ENCODE results near the gene FZD1. TPM values are rescaled to one million over a fixed set of nuclear protein-coding genes. Genes with fewer than 3 reads are reported as not detected.

FZD1 gene
- polyA plus RNA-seq, 3 donors: 3.6 to 10.1 (median 7.9) TPM

GRCh38 chr7:91233212-91233611 is 31.0 kb upstream of the FZD1 start:
- no peak overlapping the region for H2AFZ ChIP-seq (ENCODE audit: insufficient read depth, low read depth, low read length, poor library complexity, severe bottlenecking)
- H3K27me3 ChIP-seq (ENCODE audit: control insufficient read depth in 2 of 2, insufficient read depth in 2 of 2, low read length in 2 of 2): no peaks in the 10 kb centered on the region
- Mint-ChIP-seq H3K9me3 (peaks cover 0 to 4% (median 0%) of the 10 kb centered on the region in 7 donors), H3K27ac (no peak overlapping the region), H3K4me3 (no peak overlapping the region), H3K36me3 (no peaks in the 10 kb centered on the region), H3K27me3 (ENCODE audit: low read depth in 3 of 3) (peaks cover 3 to 12% (median 9%) of the 10 kb centered on the region in 3 donors), H3K4me1 (peaks cover 3% of the 10 kb centered on the region)
- H3K4me3 ChIP-seq (replicated peaks in 1 of 3; ENCODE audit: low read depth in 2 of 3, low read length in 3 of 3): no peak overlapping the region
- DNase-seq: no peak
- 81% methylated on average over 6 of the region's 8 CpGs for WGBS (ENCODE audit: insufficient coverage)
- H4K20me1 ChIP-seq (ENCODE audit: insufficient read depth, low read length): no peaks in the 10 kb centered on the region
- no peaks in the 10 kb centered on the region for H3K4me1 ChIP-seq (ENCODE audit: control insufficient read depth in 1 of 2, insufficient read depth in 2 of 2, low read length in 2 of 2)
- H3K9me3 ChIP-seq (replicated peaks in 1 of 2; ENCODE audit: control insufficient read depth in 1 of 2, insufficient read depth in 1 of 2, low read length in 2 of 2): no peaks in the 10 kb centered on the region
- no peaks in the 10 kb centered on the region for H3K79me2 ChIP-seq (ENCODE audit: insufficient read depth, low read length)
- no peak overlapping the region for H3K27ac ChIP-seq (ENCODE audit: low read depth in 1 of 2, low read length in 2 of 2)
- no peak overlapping the region for H3K4me2 ChIP-seq (replicated peaks; ENCODE audit: extremely low read depth, low read length, poor library complexity, severe bottlenecking)
- intact Hi-C loops (cut with micrococcal nuclease): no loop called here
- TF ChIP-seq CTCF (IDR thresholded peaks at IDR 0.05): no peak
- no peaks in the 10 kb centered on the region for H3K36me3 ChIP-seq (replicated peaks in 1 of 2; ENCODE audit: control insufficient read depth in 1 of 2, insufficient read depth in 2 of 2, low read length in 2 of 2)
- no peak overlapping the region for H3K9ac ChIP-seq (ENCODE audit: insufficient read depth, low read length, poor library complexity, severe bottlenecking)

DNA sequence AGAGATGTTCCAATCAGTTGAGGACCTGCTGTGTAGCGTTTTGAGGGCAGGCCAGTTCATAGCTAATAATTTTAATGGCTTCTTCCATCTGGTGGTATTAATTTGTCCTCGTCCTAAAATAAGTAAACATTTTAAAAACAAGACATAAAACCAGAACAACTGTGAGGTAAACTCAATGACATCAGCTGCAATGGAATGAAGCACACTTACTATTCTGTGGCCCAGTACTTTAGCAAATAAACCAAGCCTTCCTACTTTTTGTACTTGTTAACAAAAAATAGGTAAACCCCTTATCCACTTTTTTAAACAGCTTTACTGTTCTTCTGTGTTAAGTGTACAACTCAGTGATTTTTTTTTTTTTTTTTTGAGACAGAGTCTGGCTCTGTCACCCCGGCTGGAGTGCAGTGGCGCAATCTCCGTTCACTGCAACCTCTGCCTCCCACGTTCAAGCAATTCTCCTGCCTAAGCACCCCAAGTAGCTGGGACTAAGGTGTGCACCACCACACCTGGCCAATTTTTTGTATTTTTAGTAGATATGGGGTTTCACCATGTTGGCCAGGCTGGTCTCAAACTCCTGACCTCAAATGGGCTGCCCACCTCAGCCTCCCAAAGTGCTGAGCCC is 28.9 kb upstream of the FZD1 start:
- Histone ChIP-seq H3K4me3 (replicated peaks in 1 of 3; ENCODE audit: low read depth in 2 of 3, low read length in 3 of 3) (no peak overlapping the region), H3K36me3 (replicated peaks in 1 of 2; ENCODE audit: control insufficient read depth in 1 of 2, insufficient read depth in 2 of 2, low read length in 2 of 2) (no peaks in the 10 kb centered on the region), H2AFZ (ENCODE audit: insufficient read depth, low read depth, low read length, poor library complexity, severe bottlenecking) (no peak overlapping the region), H3K27me3 (ENCODE audit: control insufficient read depth in 2 of 2, insufficient read depth in 2 of 2, low read length in 2 of 2) (no peaks in the 10 kb centered on the region), H4K20me1 (ENCODE audit: insufficient read depth, low read length) (no peaks in the 10 kb centered on the region), H3K4me1 (ENCODE audit: control insufficient read depth in 1 of 2, insufficient read depth in 2 of 2, low read length in 2 of 2) (peaks cover 13 to 18% of the 10 kb centered on the region in 2 donors), H3K9ac (ENCODE audit: insufficient read depth, low read length, poor library complexity, severe bottlenecking) (no peak overlapping the region), H3K9me3 (replicated peaks in 1 of 2; ENCODE audit: control insufficient read depth in 1 of 2, insufficient read depth in 1 of 2, low read length in 2 of 2) (no peaks in the 10 kb centered on the region), H3K4me2 (replicated peaks; ENCODE audit: extremely low read depth, low read length, poor library complexity, severe bottlenecking) (no peak overlapping the region), H3K27ac (ENCODE audit: low read depth in 1 of 2, low read length in 2 of 2) (no peak overlapping the region), H3K79me2 (ENCODE audit: insufficient read depth, low read length) (no peaks in the 10 kb centered on the region)
- Mint-ChIP-seq H3K4me3 (no peak overlapping the region), H3K36me3 (no peaks in the 10 kb centered on the region), H3K27me3 (ENCODE audit: low read depth in 3 of 3) (peaks cover 3 to 12% (median 9%) of the 10 kb centered on the region in 3 donors), H3K4me1 (peaks cover 21% of the 10 kb centered on the region), H3K27ac (no peak overlapping the region), H3K9me3 (peaks cover 0 to 4% (median 0%) of the 10 kb centered on the region in 7 donors)
- no peak for DNase-seq
- no peak for TF ChIP-seq CTCF (IDR thresholded peaks at IDR 0.05)
- no CpG with 5 or more reads among the region's 6 CpGs for WGBS (ENCODE audit: insufficient coverage)
- intact Hi-C loops (cut with micrococcal nuclease): no loop called here

All from CD14-positive monocyte (primary cell).